ACC112 (cell line): ENCODE measurements around the gene TUT1.
"Not testable (repeated sequence)": the region's sequence is repeated elsewhere in the genome, so short reads cannot be mapped to it uniquely, and the experiment has no call there.

ENCODE experiments used
- H2AFZ ChIP-seq: fragments of 200-600 bp; sonication (generic); one replicate; pipeline ENCODE4 v1.6.0; 2017; ENCODE audit warnings: antibody characterized with exemption, low read length; ENCODE audit not compliant: unreplicated experiment
- H3K27ac ChIP-seq: fragments of 200-600 bp; sonication (generic); 2 replicates; pipeline ENCODE4 v1.5.1; 2014; ENCODE audit warnings: low read depth, mild to moderate bottlenecking, antibody characterized with exemption, low read length, moderate library complexity
- H3K27me3 ChIP-seq: fragments of 200-600 bp; sonication (generic); 2 replicates; pipeline ENCODE4 v1.6.1; 2014; ENCODE audit warnings: mild to moderate bottlenecking, antibody characterized with exemption, low read length, moderate library complexity, mixed read lengths; ENCODE audit not compliant: insufficient read depth
- H3K36me3 ChIP-seq: fragments of 200-600 bp; sonication (generic); 2 replicates; pipeline ENCODE4 v1.6.1; 2016; ENCODE audit warnings: mild to moderate bottlenecking, antibody characterized with exemption, low read length, moderate library complexity, mixed read lengths; ENCODE audit not compliant: insufficient read depth
- H3K4me1 ChIP-seq: fragments of 200-600 bp; sonication (generic); one replicate; pipeline ENCODE4 v1.6.1; 2016; ENCODE audit warnings: low read length, mixed read lengths; ENCODE audit not compliant: insufficient read depth, unreplicated experiment, control insufficient read depth
- H3K4me3 ChIP-seq: fragments of 200-600 bp; sonication (generic); 2 replicates; pipeline ENCODE4 v1.5.1; 2014; ENCODE audit warnings: mild to moderate bottlenecking, low read depth, low read length
- H3K79me2 ChIP-seq: fragments of 200-600 bp; sonication (generic); one replicate; pipeline ENCODE4 v1.6.0; 2016; ENCODE audit warnings: low read length; ENCODE audit not compliant: control insufficient read depth, unreplicated experiment, insufficient read depth

TUT1 gene

DNA sequence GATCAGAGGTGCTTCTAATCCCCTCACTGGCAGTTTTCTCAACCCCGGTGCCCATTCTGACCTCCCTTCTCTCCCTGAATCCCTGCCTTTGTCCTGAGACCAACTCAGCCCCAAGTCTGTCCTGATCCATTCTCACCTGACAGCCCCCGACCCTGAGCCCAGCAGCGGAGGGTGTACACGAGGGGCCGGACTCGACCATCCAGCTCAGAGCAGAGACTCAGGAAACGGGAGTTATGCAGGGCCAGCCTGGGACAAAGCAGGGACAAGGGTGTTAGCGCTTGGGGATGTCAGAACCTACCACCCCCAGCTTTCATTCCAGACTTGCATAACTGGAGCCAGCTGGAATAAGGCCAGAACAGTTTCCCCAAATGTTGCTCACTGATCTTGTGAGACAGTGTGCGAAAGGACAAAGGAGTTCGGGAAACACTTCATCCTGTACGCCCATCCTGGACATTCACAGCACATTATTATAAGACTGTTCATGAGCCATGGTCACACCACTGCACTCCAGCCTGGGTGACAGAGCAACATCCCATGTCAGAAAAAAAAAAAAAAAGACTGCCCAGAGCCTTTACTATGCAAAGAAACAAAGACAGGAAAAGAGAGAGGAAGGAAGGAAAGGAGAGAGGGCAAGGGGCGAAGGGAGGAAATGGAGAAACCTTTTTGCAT lies 14.1 kb downstream of the TUT1 start:
- Histone ChIP-seq H2AFZ (no peak overlapping the region), H3K79me2 (peaks cover 40% of the 10 kb centered on the region), H3K4me3 (no peak overlapping the region), H3K36me3 (peaks cover 10% of the 10 kb centered on the region; the same call in 1 of the 2 replicates), H3K4me1 (peaks cover 27% of the 10 kb centered on the region), H3K27ac (peak overlapping the region; percentile 38; the same call in 1 of the 2 replicates), H3K27me3 (no peaks in the 10 kb centered on the region)

DNA sequence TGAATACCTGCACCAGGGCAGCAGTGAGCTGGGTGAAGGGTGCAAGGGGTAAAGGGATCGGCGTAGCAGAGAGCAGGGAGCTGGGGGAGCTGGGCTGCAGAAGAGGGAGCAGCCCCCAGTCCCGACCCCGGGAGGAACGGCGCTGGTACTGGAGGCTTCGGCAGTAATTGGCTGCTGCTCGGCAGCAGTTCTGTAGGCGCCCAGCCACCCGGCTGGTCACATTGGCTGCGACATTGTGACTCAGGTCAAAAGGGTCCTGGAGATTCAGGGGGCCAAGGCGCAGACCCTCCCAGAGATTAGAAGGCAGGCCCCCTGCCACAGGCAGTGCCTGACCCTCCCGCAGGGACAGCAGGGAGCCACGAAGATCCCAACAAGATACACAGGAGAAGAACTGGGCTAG lies 15.5 kb downstream of the TUT1 start:
- Histone ChIP-seq H3K79me2 (peaks cover 54% of the 10 kb centered on the region), H3K4me1 (peaks cover 40% of the 10 kb centered on the region), H3K36me3 (peaks cover 19% of the 10 kb centered on the region; the same call in 1 of the 2 replicates), H3K27me3 (no peaks in the 10 kb centered on the region), H3K4me3 (peak overlapping the region; percentile 86), H2AFZ (no peak overlapping the region), H3K27ac (no peak overlapping the region)

DNA sequence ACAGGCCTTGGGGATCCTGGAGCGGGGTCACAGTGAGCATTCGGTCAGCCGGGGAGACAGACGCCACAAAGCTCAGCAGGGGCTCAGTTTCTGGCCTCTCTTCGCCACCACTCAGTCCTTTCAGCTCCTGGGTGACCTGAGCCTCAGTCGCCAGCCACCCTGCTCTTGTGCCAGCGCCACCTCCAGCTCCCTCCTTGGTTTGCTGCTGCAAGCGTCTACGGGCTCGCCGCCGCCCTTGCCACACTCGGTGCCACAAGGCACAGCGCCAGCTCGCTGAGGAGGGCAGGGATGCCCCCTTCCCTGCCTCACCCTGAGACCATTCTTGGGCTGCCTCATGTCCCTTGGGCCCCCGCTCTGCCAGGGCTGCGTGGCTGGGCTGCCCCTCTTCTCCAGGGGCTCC lies 16.2 kb downstream of the TUT1 start:
- Histone ChIP-seq H3K79me2 (peaks cover 61% of the 10 kb centered on the region), H3K4me3 (peak overlapping the region; percentile 86), H3K27ac (peak overlapping the region; percentile 80), H3K36me3 (peaks cover 19% of the 10 kb centered on the region; the same call in 1 of the 2 replicates), H2AFZ (no peak overlapping the region), H3K4me1 (peaks cover 44% of the 10 kb centered on the region), H3K27me3 (no peaks in the 10 kb centered on the region)

DNA sequence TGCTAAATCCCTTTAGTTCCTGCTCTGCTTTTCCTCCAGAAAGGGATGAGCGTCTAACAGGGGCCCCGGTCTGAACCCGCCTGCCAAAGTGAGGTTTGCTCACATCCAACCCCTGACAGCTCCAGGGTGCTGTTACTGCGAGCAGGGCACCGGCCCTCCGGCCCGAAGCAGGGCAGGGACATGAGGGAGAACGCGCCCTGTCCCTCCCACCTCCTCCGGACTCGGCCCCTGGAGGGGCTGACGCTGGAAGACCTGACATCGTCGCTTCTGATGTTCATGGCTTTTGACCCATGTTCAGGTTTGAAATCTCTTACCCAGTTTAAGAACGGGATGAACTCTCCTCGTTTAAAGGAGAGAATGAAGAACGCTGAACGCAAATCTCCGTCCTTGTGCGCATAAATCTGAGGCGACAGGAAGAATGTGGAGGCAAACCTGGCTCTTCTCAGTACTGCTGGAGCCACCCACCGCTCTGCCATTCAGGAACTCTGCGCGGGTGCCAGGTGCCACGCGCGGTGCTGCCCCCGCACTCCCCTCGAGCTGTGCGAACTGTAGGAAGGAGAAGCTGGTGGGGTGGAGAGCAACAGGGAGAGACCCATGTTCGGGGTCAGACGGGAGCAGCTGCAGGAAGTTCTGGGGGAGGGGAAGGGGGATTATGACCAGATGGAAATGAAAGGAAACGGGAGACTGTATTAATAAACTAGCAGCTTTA lies 16.8 kb downstream of the TUT1 start:
- peaks cover 67% of the 10 kb centered on the region for H3K79me2 ChIP-seq
- H3K27ac ChIP-seq: peak overlapping the region; percentile 80
- peaks cover 46% of the 10 kb centered on the region for H3K4me1 ChIP-seq
- H2AFZ ChIP-seq: no peak overlapping the region
- H3K4me3 ChIP-seq: peak overlapping the region; percentile 86
- H3K36me3 ChIP-seq: peaks cover 22% of the 10 kb centered on the region; the same call in 1 of the 2 replicates
- H3K27me3 ChIP-seq: no peaks in the 10 kb centered on the region

DNA sequence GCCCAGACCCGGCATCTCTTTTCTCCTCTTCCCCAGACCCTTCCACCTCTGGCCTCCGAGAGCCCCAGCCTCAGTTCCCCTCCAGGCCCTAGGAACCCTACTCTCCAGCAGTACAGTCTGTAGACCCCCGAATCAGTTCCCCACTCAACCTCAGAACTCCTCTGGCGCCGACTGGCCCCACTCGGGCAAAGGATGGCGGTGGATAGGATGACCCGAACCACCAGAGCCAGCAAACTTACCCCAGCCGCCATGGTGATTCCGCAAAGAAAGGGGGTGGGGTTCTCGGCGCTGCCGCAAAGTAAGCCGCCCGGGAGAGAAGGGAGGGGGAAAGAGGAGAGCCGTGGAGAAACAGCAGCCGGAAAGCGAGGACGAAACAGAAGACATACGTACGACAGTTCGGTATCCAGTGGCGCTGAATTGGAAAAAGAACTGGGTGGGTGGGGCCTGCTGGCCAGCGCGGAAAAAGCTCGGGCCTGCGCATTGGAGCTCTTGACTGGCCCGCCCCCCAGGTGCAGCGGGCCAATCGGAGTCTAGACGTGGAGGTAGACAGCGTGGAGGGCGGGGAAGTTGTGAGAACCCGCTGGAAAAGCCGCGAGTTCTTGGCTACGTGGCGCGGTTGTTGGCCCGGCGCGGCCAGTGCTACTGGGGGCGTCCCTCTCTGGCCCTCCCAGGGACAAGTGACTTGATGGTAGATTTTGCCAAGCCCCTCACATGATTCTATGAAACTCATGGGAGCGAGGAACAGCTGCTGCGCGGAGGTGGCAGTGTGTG lies 17.5 kb downstream of the TUT1 start, which contains the start of gene EEF1G:
Gene EEF1G (minus strand): TSS at position 300 of the 771 bp plus-strand sequence. CDS start 49 bp downstream, at position 251.
- H3K27ac ChIP-seq: peak within 1 kb of the TSS; percentile 80
- peaks cover 73% of the 10 kb centered on the region for H3K79me2 ChIP-seq
- no peaks in the 10 kb centered on the region for H3K27me3 ChIP-seq
- peak within 1 kb of the TSS; percentile 86 for H3K4me3 ChIP-seq
- peaks cover 23% of the 10 kb centered on the region; the same call in 1 of the 2 replicates for H3K36me3 ChIP-seq
- H3K4me1 ChIP-seq: peaks cover 46% of the 10 kb centered on the region
- H2AFZ ChIP-seq: peak within 1 kb of the TSS; percentile 49

DNA sequence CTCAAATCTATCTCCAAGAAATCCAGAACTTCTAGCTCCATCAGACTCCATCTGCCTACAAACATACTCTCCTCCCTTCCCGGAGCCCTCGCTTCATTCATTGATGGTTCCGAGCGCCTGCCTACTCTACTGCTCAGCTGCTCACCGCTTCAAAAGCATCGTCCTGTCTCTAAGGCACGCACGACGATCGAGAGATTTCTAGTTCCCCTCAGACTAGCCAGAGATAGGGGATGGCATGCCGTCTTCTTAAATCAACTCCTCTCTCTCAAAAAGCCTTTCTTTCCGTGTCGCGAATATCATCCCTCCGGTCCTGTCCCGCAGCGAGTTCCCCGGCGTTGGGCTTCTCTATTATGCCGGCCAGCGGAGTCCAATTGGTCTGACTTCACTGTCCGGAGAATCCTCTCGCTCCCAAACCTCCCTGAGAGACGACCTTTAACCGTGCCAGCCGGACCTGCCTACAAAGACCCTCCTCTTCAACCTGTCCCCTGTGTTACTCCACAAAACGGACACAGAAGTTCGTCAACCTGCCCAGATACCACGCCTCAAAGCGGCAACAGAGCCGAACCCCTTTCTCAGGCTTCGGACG lies 18.2 kb downstream of the TUT1 start:
- H2AFZ ChIP-seq: peak overlapping the region; percentile 49
- H3K27me3 ChIP-seq: no peaks in the 10 kb centered on the region
- H3K4me1 ChIP-seq: peaks cover 46% of the 10 kb centered on the region
- peak overlapping the region; percentile 86 for H3K4me3 ChIP-seq
- H3K27ac ChIP-seq: peak overlapping the region; percentile 57
- peaks cover 23% of the 10 kb centered on the region; the same call in 1 of the 2 replicates for H3K36me3 ChIP-seq
- H3K79me2 ChIP-seq: peaks cover 79% of the 10 kb centered on the region

DNA sequence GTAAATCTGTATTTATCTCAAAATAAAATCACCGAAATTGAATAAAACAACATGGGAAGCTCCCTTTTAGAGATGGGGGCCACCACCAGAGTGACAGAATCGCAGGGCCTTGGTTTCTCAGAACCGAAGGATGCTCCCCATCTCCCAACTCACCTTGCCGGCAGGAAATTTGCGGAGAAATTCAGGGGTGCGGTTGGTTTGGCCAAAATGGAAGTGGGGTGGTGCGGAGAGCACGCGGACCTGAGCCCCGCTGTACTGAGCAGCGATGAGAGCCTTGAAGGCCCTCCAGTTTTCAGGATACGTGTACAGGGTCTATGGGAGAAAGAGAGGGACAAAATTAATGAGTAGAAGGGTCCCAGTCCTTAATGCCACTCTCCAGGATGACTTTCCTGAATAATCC lies 18.9 kb downstream of the TUT1 start:
- Histone ChIP-seq H2AFZ (no peak overlapping the region), H3K4me1 (peaks cover 46% of the 10 kb centered on the region), H3K36me3 (peaks cover 25% of the 10 kb centered on the region), H3K79me2 (peaks cover 85% of the 10 kb centered on the region), H3K27me3 (no peaks in the 10 kb centered on the region), H3K27ac (peak overlapping the region; percentile 17), H3K4me3 (peak overlapping the region; percentile 86)

DNA sequence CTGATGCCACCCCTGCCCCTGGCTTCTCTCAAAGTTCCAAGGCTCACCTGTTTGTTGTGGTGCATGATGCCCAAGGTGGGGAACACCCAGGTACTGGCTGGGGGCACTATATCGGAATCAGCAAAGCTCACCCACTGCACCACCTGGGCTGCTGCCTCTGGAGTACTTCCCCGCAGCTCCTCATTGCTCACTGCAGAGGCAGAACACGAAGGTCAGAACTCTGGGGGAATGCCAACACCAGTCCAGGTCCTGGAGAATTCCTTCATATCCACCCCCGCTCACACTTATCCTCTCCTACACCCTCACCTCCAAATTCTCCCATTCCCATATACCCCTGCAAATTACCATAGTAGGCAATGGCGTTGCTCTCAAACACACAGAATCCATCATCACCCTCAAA lies 19.8 kb downstream of the TUT1 start:
- Histone ChIP-seq H3K4me1 (peaks cover 38% of the 10 kb centered on the region), H3K79me2 (peaks cover 90% of the 10 kb centered on the region), H3K4me3 (peak overlapping the region; percentile 86), H3K36me3 (peaks cover 33% of the 10 kb centered on the region)
- not testable (repeated sequence) for H3K27me3 ChIP-seq, H2AFZ ChIP-seq, H3K27ac ChIP-seq

DNA sequence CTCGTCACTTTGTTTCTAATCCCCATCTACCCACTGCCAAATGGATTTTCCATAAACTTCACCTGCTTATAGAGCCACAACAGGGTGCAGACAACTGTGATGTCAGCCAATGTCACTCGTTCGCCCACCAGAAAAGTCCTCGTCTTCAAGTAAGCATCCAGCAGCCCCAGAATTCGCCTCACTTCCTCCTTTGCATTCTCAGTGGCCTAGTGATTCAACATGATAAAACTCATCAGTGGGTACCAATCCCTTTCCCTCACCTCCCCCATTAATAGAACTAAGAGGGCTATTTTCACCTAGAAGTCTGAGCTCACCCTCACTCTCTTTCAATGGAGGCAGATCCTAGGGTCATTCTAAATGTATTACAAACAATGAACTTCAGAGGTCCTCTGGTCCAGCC lies 20.4 kb downstream of the TUT1 start:
- Histone ChIP-seq H3K4me1 (peaks cover 32% of the 10 kb centered on the region), H3K4me3 (peak overlapping the region; percentile 86; the same call in 1 of the 2 replicates), H3K79me2 (peaks cover 92% of the 10 kb centered on the region), H3K36me3 (peaks cover 38% of the 10 kb centered on the region)
- not testable (repeated sequence) for H3K27ac ChIP-seq, H2AFZ ChIP-seq, H3K27me3 ChIP-seq

DNA sequence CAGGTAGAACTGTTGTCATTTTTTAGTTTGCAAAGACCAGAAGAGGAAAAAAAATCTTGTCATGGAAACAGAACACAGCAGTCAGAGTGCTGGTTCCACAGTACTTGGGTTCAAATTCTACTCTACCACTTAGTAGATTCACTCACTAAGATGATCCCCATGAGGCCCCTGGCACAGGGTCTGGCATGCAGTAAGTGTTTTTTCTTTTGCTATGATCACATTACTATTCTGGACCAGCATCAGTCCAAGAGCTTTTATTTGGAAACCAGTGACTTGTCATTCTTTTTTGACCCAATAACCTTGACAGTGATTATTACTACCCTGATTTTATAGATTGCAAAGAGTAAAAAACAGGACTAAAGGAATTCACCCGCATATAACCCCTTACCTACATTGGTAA lies 21.7 kb downstream of the TUT1 start:
- Histone ChIP-seq H3K36me3 (peaks cover 44% of the 10 kb centered on the region), H3K27ac (no peak overlapping the region), H3K79me2 (peaks cover 84% of the 10 kb centered on the region), H3K27me3 (no peaks in the 10 kb centered on the region), H3K4me3 (no peak overlapping the region; the same call in 1 of the 2 replicates), H3K4me1 (peaks cover 27% of the 10 kb centered on the region), H2AFZ (no peak overlapping the region)
